Endothelial cell of umbilical vein (primary cell): Measurements from ENCODE around the gene A1CF.
"Not testable (repeated sequence)": the region's sequence is repeated elsewhere in the genome, so short reads cannot be mapped to it uniquely, and the experiment has no call there.

Experiments used
- POLR2A ChIP-seq: IDR thresholded peaks from 2 replicates; pipeline ENCODE4 v1.6.1; 2012; ENCODE audit warnings: low read depth, mild to moderate bottlenecking, control low read depth, low read length
- TF ChIP-seq, protein P1 (sequence below), 2 donors: IDR thresholded peaks; 1 replicate in 1 of 2; 2 replicates in 1 of 2; pipeline ENCODE4 v1.5.1; 2011; ENCODE audit warnings: low read length in 2 of 2, mild to moderate bottlenecking in 2 of 2, moderate library complexity in 2 of 2, control low read depth in 1 of 2, inconsistent platforms in 1 of 2, low read depth in 1 of 2; ENCODE audit not compliant: insufficient read depth in 1 of 2; ENCODE audit errors: extremely low read depth in 1 of 2

- TF ChIP-seq, protein P1, sequence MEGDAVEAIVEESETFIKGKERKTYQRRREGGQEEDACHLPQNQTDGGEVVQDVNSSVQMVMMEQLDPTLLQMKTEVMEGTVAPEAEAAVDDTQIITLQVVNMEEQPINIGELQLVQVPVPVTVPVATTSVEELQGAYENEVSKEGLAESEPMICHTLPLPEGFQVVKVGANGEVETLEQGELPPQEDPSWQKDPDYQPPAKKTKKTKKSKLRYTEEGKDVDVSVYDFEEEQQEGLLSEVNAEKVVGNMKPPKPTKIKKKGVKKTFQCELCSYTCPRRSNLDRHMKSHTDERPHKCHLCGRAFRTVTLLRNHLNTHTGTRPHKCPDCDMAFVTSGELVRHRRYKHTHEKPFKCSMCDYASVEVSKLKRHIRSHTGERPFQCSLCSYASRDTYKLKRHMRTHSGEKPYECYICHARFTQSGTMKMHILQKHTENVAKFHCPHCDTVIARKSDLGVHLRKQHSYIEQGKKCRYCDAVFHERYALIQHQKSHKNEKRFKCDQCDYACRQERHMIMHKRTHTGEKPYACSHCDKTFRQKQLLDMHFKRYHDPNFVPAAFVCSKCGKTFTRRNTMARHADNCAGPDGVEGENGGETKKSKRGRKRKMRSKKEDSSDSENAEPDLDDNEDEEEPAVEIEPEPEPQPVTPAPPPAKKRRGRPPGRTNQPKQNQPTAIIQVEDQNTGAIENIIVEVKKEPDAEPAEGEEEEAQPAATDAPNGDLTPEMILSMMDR (IDR thresholded peaks at IDR 0.05; ENCODE audit: extremely low read depth in 1 of 2, insufficient read depth in 1 of 2, low read depth in 1 of 2, low read length in 2 of 2), result not testable (repeated sequence)
- TF ChIP-seq POLR2A, result not testable (repeated sequence)
Observed at GRCh38 chr10:50782017-50782416, 103.4 kb downstream of the A1CF start.
